Left renal pelvis (tissue), 4 donors: ENCODE results near the gene GZMM. TPM values are rescaled to one million over a fixed set of nuclear protein-coding genes. Genes with fewer than 3 reads are reported as not detected.

Experiments
- DNase-seq, 4 donors: peaks; one replicate each; pipeline ENCODE4 v3.0.0-alpha.2; 2013; ENCODE audit warnings: low read depth in 4 of 4, low spot score in 3 of 4
- polyA plus RNA-seq, 4 donors: library from polyadenylated mRNA; unstranded; fragments of 120-200 nt; gene quantifications; one replicate each; pipeline ENCODE4 v1.2.1, GENCODE V29; 2013; ENCODE audit not compliant: insufficient read length in 4 of 4

GZMM gene
- polyA plus RNA-seq, 4 donors: 0.23 to 0.94 (median 0.37) TPM; not detected in 1

DNA sequence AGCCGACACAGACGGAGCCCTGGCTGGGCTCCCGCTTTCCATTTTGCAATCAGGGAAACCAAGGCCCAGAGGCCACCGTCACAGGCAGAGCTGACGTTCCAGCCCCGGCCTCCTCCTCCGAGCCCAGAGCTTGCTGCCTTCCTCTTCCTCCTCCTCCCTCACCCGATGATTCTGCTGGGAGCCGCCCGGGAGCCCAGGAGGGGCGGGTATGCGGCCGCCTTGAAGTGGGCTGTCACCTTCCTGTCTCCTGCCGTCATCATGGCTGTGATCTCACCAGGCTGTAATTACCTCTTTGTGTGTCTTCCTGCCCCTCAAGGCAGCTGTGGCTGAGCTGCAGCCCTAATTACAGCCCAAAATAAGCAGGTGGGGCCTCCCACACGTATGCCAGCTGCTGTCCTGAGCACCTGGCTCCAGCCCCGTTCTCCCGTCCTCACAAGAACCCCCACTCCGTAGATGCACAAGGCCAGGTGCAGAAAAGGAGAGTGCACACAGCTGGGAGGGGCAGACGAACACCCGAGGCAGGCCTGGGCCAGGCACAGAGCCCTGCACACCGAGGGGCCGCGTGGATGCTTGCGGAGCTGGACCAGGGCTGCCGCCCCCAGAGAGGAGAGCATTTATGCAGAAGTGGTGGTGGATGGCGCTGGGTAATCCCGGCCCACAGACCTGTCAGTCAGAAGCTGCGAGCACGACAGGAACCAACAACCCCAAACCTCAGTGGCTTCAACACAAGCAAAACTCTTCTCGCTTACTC lies 32.6 kb upstream of the GZMM start:
- DNase-seq: no peak

DNA sequence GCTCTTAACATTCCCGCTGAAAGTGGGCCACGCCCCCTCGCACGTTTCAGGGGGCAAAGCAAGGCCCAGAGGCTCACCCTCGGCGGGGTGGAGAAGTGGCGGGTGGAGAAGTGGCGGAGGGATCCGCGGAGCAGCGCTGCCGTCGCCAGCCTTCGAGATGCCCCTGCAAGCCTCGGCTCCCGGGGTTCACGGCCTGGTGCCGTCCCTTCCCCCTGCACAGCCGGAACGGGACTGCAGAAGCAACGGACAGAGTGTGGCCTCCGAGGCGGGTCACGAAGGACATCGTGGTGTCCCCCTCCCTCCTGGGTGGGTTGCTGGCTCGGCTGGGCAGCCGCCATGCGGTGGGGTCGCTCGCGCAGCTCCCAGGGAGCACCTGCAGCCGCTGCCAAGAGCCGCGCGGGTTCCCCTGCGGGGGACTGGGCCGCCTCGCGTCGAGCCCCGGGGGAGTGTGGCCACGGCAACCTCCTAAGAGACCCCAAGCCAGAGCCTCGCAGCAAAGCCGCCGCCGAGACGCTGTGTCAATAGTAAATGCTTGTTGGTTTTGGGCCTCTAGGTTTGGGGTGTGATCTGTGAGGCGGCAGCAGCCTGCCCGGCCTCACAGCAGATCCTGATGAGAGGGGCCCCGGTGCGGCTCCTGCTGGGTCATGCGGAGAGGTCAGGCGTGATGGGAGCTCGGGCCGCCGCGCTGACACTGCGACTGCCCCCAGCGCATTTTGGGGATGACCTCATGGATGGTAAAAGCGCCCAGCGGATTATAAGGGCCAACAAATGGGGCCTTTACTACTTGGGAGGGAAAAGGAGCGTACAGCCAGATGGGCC lies 31.1 kb upstream of the GZMM start:
- DNase-seq: no peak

DNA sequence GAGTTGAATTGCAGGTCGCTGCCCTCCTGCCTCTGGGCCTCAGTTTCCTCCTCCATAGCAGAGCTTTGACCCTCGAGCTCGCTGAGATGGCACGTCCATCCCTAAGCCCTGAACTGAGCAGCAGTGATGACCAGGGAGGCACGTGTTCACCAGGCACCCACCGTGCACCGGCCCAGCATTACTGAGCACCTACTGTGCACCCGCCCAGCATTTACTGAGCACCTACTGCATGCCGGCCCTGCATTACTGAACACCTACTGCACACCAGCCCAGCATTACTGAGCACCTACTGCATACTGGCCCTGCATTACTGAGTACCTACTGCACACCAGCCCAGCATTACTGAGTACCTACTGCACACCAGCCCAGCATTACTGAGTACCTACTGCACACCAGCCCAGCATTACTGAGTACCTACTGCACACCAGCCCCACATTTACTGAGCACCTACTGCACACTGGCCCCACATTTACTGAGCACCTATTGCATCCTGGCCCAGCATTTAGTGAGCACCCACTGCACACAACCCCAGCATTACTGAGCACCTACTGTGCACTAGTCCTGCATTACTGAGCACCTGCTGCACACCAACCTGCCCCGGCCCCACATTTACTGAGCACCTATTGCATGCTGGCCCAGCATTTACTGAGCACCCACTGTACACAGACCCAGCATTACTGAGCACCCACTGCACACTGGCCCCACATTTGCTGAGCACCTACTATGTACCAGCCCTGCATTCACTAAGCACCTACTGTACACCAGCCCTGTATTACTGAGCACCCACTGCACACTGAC lies 30.3 kb upstream of the GZMM start:
- DNase-seq: no peak

DNA sequence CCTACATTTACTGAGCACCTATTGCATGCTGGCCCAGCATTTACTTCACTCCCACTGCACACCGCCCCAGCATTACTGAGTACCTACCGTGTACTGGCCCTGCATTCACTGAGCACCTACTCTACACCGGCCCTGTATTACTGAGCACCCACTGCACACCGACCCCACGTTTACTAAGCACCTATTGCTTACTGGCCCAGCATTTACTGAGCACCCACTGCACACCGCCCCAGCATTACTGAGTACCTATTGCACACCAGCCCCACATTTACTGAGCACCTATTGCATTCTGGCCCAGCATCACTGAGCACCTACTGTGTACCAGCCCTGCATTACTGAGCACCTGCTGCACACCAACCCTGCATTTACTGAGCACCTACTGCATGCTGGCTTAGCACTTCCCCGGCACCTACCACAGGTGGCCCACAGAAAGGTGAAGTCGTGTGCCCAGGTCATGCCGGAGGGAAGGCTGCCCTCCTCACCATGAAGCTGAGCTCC lies 29.6 kb upstream of the GZMM start:
- no peak for DNase-seq

DNA sequence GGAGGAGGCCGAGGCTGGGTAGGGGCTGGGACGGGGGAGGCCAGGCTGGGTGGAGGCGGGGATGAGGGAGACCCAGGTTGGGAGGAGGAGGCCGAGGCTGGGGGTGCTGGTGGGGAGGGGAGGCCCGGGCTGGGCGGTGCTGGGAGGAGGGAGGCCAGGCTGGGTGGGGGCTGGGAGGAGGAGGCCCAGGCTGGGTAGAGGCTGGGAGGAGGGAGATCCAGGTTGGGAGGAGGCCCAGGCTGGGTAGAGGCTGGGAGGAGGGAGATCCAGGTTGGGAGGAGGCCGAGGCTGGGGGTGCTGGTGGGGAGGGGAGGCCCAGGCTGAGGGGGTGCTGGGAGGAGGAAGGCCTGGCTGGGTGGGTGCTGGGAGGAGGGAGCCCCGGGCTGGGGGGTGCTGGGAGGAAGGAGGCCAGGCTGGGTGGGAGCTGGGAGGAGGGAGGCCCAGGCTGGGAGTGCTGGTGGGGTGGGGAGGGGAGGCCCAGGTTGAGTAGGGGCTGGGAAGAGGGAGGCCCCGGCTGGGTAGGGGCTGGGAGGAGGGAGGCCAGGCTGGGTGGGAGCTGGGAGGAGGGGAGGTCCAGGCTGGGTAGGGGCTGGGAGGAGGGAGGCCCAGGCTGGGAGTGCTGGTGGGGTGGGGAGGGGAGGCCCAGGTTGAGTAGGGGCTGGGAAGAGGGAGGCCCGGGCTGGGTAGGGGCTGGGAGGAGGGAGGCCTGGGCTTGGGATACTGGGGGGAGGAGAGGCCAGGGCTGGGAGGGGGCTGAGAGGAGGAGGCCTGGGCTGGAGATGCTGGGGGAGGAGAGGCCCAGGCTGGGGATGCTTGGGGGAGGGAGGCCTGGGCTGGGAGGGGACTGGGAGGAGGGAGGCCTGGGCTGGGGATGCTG lies 25.9 kb upstream of the GZMM start:
- peak in 3 of 4 donors; percentile 75 to 83 (median 77) for DNase-seq

DNA sequence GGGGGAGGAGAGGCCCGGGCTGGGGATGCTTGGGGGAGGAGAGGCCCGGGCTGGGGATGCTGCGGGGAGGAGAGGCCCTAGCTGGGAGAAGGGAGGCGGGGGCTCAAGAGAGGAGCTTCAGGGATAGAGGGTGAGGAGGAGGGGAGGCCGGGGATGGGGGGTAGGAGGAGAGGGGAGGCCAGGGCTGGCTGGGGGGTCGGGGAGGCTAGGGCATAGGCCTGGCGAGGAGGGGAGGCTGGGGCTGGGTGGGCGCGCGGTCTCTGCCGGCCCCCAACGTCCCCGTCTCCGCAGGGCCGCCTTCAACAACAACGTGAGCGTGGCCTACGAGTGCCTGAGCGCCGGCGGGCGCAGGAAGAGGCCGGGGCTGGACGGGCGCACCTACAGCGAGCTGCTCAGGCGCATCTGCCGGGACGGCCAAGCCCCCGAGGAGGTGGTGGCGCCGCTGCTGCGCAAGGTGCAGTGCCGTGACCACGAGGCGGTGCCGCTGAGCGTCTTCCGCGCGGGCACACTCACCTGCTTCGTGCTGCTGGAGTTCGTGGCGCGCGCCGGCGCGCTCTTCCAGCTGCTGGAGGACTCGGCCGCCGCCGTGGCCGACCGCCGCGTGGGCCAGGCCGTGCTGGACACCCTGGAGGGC lies 25.1 kb upstream of the GZMM start:
- no peak for DNase-seq

DNA sequence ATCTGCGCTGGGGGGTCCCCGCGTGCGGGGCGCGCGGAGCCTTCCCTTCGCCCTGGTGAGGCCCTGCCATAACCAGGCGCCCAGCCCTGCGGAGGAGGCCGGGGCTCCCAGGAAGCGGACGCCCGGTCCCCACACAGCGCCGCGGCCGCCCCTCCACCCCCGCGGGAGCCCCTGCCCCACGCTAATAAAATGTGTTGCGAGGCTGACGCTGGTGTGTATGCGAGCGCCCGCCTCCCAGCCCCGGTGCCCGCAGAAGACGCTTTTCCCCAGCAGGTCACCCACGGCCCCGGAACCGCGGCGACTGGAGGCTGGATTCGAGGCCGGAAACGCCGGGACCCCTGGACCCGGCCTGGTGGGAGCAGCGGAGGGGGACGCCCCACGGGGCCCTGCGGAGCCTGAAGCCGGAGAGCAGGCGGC lies 24.4 kb upstream of the GZMM start:
- DNase-seq: no peak

DNA sequence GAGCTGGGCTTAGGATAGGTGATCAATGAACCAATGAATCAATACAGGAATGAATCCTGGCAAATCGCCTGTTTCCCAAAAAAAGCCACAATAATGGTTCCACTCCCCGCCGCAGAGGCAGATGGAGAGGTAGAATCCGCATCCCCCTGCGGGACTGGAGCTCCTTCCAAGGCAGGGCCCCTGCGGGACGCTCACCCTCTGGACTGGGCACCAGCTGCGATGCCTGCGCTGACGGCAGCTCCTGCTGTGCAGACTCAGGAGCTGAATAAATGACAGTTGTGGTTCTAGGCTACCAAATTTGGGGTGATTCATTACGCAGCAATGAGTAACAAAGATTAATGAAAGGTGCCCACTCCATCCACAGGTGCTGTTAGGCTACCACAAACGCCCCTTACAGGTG lies 21.1 kb upstream of the GZMM start:
- DNase-seq: no peak

DNA sequence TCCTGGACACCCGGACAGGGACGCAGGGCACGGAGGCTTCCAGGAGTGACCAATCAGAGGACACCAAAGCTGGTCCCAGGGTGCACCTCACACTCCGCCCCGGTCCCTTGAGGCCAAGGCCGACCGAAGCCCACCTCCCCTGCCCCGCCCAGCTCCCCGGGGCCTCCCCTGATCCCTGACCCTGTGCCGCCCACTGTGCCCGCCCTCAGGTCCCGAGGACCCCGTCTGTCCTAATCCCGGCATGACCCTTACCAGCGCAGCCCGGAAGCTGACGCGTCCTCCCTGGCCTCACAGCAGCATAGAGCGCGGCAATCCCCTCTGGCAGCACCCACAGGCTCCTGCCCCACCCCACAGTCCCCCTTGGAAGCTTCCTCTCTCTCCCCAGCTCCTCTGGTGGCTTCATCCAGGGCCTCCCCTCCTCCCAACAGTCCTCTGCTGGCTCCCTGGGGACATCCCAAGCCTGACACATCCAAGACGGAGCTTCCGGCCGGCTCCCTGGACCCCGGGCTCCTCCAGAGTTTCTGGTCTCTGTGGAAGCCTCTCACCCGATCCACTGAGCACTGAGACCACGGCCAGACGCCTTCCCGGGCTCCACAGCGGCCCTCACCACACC lies 19.7 kb upstream of the GZMM start:
- DNase-seq: no peak

DNA sequence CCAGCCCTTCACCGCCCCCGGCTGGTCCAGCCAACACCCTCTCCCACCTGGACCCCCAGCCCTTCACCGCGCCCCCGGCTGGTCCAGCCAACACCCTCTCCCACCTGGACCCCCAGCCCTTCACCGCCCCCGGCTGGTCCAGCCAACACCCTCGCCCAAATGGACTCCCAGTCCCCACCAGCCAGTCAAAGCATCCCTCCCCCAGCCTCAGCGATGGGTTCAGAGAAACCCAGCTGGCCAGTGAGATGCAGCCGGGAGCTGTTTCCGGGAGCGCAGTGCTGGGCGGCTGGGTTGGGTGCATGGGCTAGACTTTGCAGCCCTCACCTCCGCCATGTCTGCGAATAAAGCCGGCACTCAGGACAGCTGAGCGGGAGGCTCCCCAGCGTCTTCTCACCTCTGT lies 18.8 kb upstream of the GZMM start:
- no peak for DNase-seq

DNA sequence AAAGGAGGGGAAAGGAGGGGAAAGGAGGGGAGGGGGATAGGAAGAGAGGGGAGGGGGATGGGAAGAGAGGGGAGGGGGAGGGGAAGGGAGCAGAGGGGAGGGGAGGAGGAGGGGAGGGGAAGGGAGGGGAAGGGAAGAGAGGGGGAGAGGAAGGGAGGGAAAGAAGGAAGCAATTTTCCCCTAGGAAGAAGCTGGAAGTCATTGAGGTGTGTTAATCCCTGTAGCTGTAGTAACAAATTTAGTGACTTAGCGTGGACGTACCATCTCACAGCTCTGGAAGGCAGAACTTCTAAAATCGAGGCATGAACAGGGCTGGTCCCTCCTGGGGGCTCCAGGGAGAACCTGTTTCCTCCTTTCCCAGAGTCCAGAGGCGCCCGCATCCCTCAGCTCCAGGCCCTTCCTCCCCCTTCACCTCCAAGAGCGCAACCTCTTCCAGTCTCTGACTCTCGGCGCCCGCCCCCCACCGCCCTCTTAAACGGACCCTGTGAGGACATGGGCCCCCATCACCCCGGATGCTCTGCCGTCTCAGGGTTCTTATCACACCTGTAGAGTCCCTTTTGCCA lies 17.9 kb upstream of the GZMM start:
- DNase-seq: no peak

DNA sequence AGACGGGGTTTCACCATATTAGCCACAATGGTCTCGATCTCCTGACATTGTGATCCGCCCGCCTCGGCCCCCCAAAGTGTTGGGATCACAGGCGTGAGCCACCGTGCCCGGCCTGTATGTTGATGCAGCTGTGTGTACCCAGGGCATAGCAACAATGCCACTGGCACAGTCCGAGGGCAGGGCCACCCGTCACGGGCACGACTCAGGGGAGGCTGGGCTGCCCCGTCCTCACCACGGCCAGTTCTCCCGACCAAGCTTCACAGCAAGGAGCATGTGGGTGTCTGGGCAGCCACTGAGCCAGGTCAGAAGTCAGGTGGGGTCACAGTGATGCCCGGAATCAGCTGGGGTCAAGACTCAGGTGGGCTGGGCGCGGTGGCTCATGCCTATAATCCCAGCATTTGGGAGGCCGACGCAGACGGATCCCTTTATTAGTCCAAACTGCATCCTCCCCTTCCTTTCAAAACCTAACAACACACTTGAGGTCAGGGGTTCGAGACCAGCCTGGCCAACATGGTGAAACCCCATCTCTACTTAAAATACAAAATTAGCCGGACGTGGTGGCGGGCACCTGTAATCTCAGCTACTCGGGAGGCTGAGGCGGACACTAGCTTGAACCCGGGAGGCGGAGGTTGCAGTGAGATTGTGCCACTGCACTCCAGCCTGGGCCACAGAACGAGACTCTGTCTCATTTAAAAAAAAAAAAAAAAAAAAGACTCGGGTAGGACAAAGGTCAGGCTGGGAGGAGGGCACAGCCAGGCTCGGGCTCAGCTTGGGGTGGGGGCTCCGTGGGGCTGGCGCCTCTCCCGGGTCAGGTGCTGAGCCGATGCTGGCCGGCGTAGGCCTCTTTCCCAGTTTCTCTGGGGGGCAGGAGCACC lies 13.5 kb upstream of the GZMM start:
- no peak for DNase-seq

DNA sequence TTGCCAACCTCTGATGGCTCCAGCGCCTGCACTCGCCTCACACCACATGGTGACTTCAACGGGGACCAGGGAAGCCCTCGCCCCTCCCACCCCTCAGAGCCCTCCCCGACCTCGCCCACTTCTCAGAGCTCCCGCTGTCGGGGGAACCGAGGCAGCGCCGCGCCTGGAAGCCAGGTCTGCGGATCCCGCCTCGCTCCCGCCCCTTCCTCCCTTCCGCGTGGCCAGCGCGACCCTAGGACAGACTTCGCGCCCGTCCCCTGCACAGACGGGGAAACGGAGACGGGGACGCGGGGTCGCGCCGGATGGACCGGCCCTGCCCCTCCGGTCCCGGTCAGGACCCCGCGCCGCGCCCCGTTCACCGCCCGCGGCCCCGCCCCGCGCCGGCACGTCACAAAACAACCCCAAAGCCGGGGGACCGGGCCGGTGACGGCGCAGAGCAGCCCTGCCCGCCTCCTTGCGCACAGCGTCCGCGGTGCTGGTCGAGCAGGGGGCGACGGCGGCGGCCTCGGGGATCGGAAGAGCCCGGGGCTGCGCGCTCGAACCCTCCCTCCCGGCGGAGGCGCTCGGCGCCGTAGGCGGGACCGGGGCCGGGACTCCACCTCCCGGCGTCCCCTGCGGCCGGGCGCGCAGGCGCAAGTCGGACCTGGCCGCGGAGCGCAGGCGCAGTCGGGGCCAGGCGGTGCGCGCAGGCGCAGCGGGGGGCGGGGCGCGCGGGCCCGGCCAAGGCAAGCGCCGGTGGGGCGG lies 12.7 kb upstream of the GZMM start:
- DNase-seq: peak in 2 of 4 donors; percentile 73 to 78

DNA sequence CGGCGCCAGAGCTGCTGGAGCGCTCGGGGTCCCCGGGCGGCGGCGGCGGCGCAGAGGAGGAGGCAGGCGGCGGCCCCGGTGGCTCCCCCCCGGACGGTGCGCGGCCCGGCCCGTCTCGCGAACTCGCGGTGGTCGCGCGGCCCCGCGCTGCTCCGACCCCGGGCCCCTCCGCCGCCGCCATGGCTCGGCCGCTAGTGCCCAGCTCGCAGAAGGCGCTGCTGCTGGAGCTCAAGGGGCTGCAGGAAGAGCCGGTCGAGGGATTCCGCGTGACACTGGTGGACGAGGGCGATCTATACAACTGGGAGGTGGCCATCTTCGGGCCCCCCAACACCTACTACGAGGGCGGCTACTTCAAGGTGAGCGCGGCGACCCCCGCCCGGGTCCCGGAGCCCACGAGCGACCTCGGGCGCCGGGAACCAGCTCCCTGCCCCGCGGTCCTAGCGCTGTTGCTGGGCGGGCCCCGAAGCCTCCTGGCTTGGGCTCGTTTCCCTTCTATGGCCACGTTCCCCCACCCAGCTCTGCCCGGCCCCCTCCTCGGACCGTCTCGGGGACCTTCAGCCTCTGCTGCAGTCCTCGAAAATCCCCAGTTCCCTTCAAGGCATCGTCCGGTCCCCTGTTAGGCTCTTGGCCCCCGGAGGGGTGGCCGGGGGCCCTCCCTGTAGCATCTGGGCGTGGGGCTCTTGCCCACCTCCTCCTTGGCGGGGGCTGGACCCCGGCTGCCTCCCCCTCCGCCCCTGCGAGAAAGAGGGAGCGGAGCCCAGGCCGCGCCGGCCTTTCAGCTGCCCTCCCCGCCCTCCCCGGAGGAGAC lies 11.9 kb upstream of the GZMM start, which contains the start of gene CDC34:
TSS of gene CDC34 (plus strand) at position 8 of the 808 bp plus-strand sequence. CDS start at position 180, 172 bp downstream.
- no peak for DNase-seq

DNA sequence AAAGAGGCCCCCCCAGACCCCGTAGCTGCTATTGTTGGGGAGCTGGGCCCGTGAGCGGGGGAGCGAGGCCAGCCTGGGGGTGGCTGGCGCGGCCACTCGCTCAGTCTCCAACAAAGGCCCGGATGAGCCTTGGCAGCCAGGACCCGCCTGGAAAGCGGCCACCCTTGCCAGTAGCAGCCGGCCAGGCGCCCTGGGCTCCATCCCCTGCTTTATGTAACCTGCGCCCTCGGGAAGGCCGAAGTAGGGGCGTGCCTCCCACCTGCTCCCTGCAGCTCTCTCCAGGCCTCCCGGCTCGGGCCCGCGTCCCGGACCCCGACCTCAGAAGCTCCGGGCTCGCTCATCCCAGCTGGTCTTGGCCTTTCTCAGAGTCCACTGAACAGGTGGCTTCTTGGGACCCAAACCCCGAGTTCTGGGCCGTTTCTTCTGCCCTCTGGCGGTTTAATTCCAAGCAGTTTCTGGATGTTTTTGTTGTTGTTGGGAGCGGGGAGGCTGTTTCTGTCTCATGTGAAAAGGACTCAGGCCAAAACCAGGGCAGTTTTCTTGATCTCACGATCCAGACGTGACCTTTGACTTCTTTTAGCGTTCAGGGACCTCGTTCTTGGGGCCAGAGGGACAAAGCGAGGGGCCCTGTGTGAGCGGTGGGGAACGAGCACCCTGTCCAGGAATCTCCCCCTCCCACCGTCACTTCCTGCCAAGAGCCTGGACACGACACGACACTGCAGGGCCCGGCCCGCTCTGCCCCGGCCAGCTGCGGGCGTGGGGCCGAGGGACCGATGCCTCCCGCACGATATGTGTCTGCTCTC lies 11.1 kb upstream of the GZMM start:
- DNase-seq: peak in 1 of 4 donors; percentile 53
